K562 (cell line): ENCODE data around the gene JMJD1C. TPM values are rescaled to one million over a fixed set of nuclear protein-coding genes. Genes with fewer than 3 reads are reported as not detected.

Source experiments
- EZH2 ChIP-seq: IDR thresholded peaks from 2 replicates; pipeline ENCODE4 v1.6.1; 2012; ENCODE audit warnings: low read depth, mild to moderate bottlenecking, inconsistent platforms, low read length, borderline replicate concordance
- HBP1 ChIP-seq: fragments of 450-650 bp; formaldehyde crosslinking; IDR thresholded peaks from 2 replicates; pipeline ENCODE4 v1.4.0; 2022; ENCODE audit warnings: missing genetic modification characterization
- HMG20B ChIP-seq: fragments of 250-450 bp; sonication (Bioruptor Pico); IDR thresholded peaks from 2 replicates; pipeline ENCODE4 v1.5.0; 2021; ENCODE audit warnings: mild to moderate bottlenecking
- HNRNPUL1 ChIP-seq: fragments of 200-400 bp; formaldehyde crosslinking; IDR thresholded peaks from 2 replicates; pipeline ENCODE4 v1.6.1; 2017; ENCODE audit warnings: low read length
- MBD1 ChIP-seq: fragments of 250-450 bp; sonication (Bioruptor Pico); IDR thresholded peaks from 2 replicates; pipeline ENCODE4 v1.8.0; 2022; ENCODE audit warnings: inconsistent platforms
- NONO ChIP-seq, 2 experiments: fragments of 200-400 bp in 1 of 2; fragments of 450-650 bp in 1 of 2; formaldehyde crosslinking in 1 of 2; IDR thresholded peaks; 2 replicates each; pipeline ENCODE4 v1.6.1; 2017; ENCODE audit warnings: low read depth in 2 of 2, mild to moderate bottlenecking in 2 of 2, moderate library complexity in 2 of 2, low read length in 1 of 2
- NR2C1 ChIP-seq, 2 experiments: fragments of 450-650 bp; IDR thresholded peaks; 2 replicates each; pipeline ENCODE4 v1.6.1; 2017; ENCODE audit warnings: mild to moderate bottlenecking in 2 of 2, antibody characterized with exemption in 1 of 2, inconsistent platforms in 1 of 2, missing compliant biosample characterization in 1 of 2, missing genetic modification characterization in 1 of 2
- PHF20 ChIP-seq: fragments of 450-650 bp; IDR thresholded peaks from 2 replicates; pipeline ENCODE4 v1.6.1; 2018; ENCODE audit not compliant: partially characterized antibody
- PTTG1 ChIP-seq: fragments of 450-650 bp; IDR thresholded peaks from 2 replicates; pipeline ENCODE4 v1.6.1; 2016; ENCODE audit warnings: low read depth, mild to moderate bottlenecking, missing genetic modification characterization, missing compliant biosample characterization
- SIN3B ChIP-seq: fragments of 450-650 bp; IDR thresholded peaks from 2 replicates; pipeline ENCODE4 v1.6.1; 2017; ENCODE audit warnings: low read depth, mild to moderate bottlenecking, moderate library complexity
- SMAD3 ChIP-seq: fragments of 450-650 bp; formaldehyde crosslinking; conservative IDR thresholded peaks from 2 replicates; pipeline ENCODE4 v1.4.0; 2020; ENCODE audit warnings: mild to moderate bottlenecking
- SPI1 ChIP-seq: IDR thresholded peaks from 2 replicates; pipeline ENCODE4 v1.6.1; 2011; ENCODE audit warnings: low read depth, low read length, control low read depth, borderline replicate concordance
- USF2 ChIP-seq: sonication (generic); formaldehyde crosslinking; IDR thresholded peaks from 2 replicates; pipeline ENCODE4 v1.5.0; 2020; ENCODE audit warnings: missing genetic modification reagents
- ZC3H11A ChIP-seq: IDR thresholded peaks from 2 replicates; pipeline ENCODE4 v1.6.1; 2012; ENCODE audit warnings: low read depth, low read length, improper control_type of control experiment
- ZNF282 ChIP-seq: sonication (generic); formaldehyde crosslinking; IDR thresholded peaks from 2 replicates; pipeline ENCODE4 v1.8.1; 2023; ENCODE audit warnings: missing genetic modification reagents
- ZNF311 ChIP-seq: fragments of 250-450 bp; sonication (Bioruptor Pico); IDR thresholded peaks from 2 replicates; pipeline ENCODE4 v1.4.0; 2020; ENCODE audit warnings: mild to moderate bottlenecking, moderate library complexity
- ZNF431 ChIP-seq: sonication (generic); formaldehyde crosslinking; IDR thresholded peaks from 2 replicates; pipeline ENCODE4 v1.8.0; 2022; ENCODE audit warnings: mild to moderate bottlenecking, missing genetic modification reagents
- ZNF609 ChIP-seq: sonication (generic); formaldehyde crosslinking; IDR thresholded peaks from 2 replicates; pipeline ENCODE4 v1.8.1; 2023; ENCODE audit warnings: missing genetic modification reagents, mild to moderate bottlenecking, borderline replicate concordance
- ZNF778 ChIP-seq: fragments of 450-650 bp; formaldehyde crosslinking; IDR thresholded peaks from 2 replicates; pipeline ENCODE4 v1.4.0; 2020; ENCODE audit warnings: mild to moderate bottlenecking, moderate library complexity
- polyA plus RNA-seq, 8 experiments: library from polyadenylated mRNA; depleted of rRNA in 4 of 8; stranded (reverse) in 5 of 8; unstranded in 3 of 8; fragments of >200 nt; fragmentation: Nextera tagmentation in 2 of 8; fragmentation: Illumina TruSeq in 1 of 8; extraction: Ambion mirVana in 2 of 8; extraction: Trizol in 1 of 8; gene quantifications; 2 replicates each; pipeline versions ENCODE4 v1.2.1 to v1.2.3, GENCODE V29; 2011 to 2014; ENCODE audit warnings: inconsistent platforms in 1 of 8, missing spikeins in 1 of 8
- total RNA-seq, 7 experiments: library from RNA; depleted of rRNA in 6 of 7; stranded (reverse); fragments of >200 nt in 6 of 7; fragmentation: Illumina TruSeq in 2 of 7; extraction: Trizol in 2 of 7; gene quantifications; 2 replicates each; pipeline versions ENCODE4 v1.2.1 to v1.2.3, GENCODE V29; 2011 to 2021; ENCODE audit warnings: low replicate concordance in 1 of 7

JMJD1C gene
- total and polyA plus RNA-seq, 9 of the 15 experiments (the other 6 are each of a cell fraction or from before 2014, with no cell fraction given): 25.3 to 68.0 (median 47.2) TPM

GRCh38 chr10:63268798-63269503, 196.8 kb downstream of the JMJD1C start (continued):
- TF ChIP-seq MBD1 (CRISPR knock-in tag): no peak
- TF ChIP-seq HBP1 (CRISPR knock-in tag): no peak
- TF ChIP-seq PHF20: no peak
- TF ChIP-seq NONO (IDR thresholded peaks at IDR 0.05; ENCODE audit: low read depth in 2 of 2, low read length in 1 of 2): peak in 1 of 2 experiments; percentile 29; a peak in 1 of 4 replicates
- no peak for TF ChIP-seq HNRNPUL1
- TF ChIP-seq PTTG1: no peak; the same call in 1 of the 2 replicates
- TF ChIP-seq SPI1: peak; percentile 69
- no peak for TF ChIP-seq NR2C1 (IDR thresholded peaks at IDR 0.05)
- 0 out of 2 replicates have a peak, but pooled peaks have one; percentile 14 for TF ChIP-seq NR2C1 (tag; IDR thresholded peaks at IDR 0.05)
- no peak for TF ChIP-seq SMAD3 (CRISPR knock-in tag)
- TF ChIP-seq EZH2: no peak
- TF ChIP-seq ZNF778 (CRISPR knock-in tag): no peak
- no peak for TF ChIP-seq SIN3B
- no peak for TF ChIP-seq USF2
- TF ChIP-seq ZNF609 (CRISPR knock-in tag): peak; percentile 84; the same call in 1 of the 2 replicates
- no peak for TF ChIP-seq ZNF311 (CRISPR knock-in tag)
- no peak for TF ChIP-seq HMG20B (CRISPR knock-in tag)
- TF ChIP-seq ZNF431 (CRISPR knock-in tag): no peak; the same call in none of the 2 replicates
- no peak for TF ChIP-seq ZNF282 (CRISPR knock-in tag)
- TF ChIP-seq ZC3H11A: no peak
